ENCODE data around the gene PDS5A.

GRCh38 chr4:39865280-39865679 lies 112.4 kb downstream of the PDS5A start:
- TF ChIP-seq, protein P1, sequence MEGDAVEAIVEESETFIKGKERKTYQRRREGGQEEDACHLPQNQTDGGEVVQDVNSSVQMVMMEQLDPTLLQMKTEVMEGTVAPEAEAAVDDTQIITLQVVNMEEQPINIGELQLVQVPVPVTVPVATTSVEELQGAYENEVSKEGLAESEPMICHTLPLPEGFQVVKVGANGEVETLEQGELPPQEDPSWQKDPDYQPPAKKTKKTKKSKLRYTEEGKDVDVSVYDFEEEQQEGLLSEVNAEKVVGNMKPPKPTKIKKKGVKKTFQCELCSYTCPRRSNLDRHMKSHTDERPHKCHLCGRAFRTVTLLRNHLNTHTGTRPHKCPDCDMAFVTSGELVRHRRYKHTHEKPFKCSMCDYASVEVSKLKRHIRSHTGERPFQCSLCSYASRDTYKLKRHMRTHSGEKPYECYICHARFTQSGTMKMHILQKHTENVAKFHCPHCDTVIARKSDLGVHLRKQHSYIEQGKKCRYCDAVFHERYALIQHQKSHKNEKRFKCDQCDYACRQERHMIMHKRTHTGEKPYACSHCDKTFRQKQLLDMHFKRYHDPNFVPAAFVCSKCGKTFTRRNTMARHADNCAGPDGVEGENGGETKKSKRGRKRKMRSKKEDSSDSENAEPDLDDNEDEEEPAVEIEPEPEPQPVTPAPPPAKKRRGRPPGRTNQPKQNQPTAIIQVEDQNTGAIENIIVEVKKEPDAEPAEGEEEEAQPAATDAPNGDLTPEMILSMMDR (IDR thresholded peaks at IDR 0.05) = no peak
- no peak for TF ChIP-seq POLR2A (IDR thresholded peaks at IDR 0.05)

All from heart left ventricle (tissue), 13 donors.